Measurements from ENCODE around the gene PSMD1.
A peak's percentile ranks its signal among the peaks of the same experiment; 100 is the strongest.

The PSMD1 gene

DNA sequence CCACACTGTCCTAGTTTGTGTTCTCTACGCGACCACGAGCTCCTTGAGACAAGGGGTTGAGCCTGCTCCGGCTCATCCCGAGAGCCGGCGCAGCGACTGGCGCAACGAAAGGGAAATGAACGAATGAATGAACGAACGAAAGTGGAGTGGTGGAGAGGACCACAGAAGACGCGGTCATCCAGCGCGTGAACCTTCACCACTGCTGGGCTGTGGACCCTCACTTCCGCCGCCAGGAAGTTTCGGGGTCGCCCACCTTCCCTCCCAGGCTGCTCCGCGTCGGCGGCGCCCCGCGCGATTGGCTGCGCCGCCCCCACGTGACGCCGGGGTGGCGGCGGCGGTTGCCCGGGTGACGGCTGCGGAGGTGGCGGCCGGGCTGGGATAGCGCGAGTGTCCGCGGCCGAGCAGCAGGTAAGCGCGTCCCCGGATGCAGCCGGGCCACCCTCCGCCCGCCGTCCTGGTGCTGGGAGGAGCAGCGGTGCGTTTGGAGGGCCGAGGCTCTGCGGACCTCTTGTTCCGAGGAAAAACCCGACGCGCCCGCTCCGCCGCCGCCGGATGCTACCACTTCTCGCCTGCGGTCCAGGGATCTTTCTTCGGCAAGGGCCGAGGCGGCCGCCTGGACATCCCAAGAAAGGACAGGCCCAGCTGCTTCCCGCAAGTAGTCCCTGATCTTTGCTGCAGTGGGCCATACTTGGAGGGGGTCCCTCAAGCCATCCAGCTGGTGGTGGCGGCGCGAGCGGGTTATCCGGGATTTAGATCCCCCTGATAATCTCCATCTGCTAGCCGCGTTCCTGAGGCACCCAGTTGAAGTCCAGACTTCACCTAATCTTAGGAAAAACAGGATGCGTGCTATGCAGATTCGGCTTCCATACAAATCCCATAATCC is 141.9 kb downstream of the PSMD1 start, which contains the start of gene ARMC9:
ARMC9 (plus strand) TSS at position 341 of the 883 bp plus-strand sequence. CDS start 7,608 bp downstream, outside the sequence.
- peak within 1 kb of the TSS; percentile 92 for H3K27ac Mint-ChIP-seq
- H3K27me3 Mint-ChIP-seq (ENCODE audit: low read depth, poor library complexity), result peaks cover 18% of the 10 kb centered on the region
- DNase-seq, result peak; percentile 90
- H3K4me1 Mint-ChIP-seq, result peaks cover 40% of the 10 kb centered on the region
- H3K36me3 Mint-ChIP-seq (ENCODE audit: low read depth), result peaks cover 31% of the 10 kb centered on the region
- TF ChIP-seq, protein P1, sequence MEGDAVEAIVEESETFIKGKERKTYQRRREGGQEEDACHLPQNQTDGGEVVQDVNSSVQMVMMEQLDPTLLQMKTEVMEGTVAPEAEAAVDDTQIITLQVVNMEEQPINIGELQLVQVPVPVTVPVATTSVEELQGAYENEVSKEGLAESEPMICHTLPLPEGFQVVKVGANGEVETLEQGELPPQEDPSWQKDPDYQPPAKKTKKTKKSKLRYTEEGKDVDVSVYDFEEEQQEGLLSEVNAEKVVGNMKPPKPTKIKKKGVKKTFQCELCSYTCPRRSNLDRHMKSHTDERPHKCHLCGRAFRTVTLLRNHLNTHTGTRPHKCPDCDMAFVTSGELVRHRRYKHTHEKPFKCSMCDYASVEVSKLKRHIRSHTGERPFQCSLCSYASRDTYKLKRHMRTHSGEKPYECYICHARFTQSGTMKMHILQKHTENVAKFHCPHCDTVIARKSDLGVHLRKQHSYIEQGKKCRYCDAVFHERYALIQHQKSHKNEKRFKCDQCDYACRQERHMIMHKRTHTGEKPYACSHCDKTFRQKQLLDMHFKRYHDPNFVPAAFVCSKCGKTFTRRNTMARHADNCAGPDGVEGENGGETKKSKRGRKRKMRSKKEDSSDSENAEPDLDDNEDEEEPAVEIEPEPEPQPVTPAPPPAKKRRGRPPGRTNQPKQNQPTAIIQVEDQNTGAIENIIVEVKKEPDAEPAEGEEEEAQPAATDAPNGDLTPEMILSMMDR (IDR thresholded peaks at IDR 0.05), result no peak
- peaks cover 20% of the 10 kb centered on the region for H3K9me3 Mint-ChIP-seq
- peak within 1 kb of the TSS; percentile 97 for H3K4me3 Mint-ChIP-seq

DNA sequence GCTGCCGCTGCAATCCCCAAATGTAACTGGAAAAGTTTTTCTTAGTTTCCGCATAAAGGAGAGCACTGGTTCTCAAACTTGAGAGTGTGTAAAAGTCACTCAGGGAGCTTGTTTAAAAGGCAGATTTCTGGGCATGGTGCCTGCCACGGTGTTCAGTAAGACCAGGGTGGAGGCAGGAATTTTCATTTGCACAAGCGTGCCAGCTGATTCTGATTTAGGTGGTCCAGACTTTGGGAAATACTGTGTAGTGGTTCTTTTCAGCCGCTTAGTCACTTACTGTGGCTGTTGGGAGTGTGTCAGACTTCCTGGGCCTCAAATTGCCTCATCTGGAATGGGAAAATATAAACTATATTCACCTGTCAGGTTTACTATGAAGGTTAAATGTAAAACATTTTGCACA is 142.6 kb downstream of the PSMD1 start:
- Mint-ChIP-seq H3K4me1 (peaks cover 40% of the 10 kb centered on the region), H3K36me3 (ENCODE audit: low read depth) (peaks cover 38% of the 10 kb centered on the region), H3K27me3 (ENCODE audit: low read depth, poor library complexity) (peaks cover 18% of the 10 kb centered on the region), H3K4me3 (peak overlapping the region; percentile 95), H3K27ac (peak overlapping the region; percentile 85), H3K9me3 (peaks cover 20% of the 10 kb centered on the region)
- TF ChIP-seq, protein P1 (IDR thresholded peaks at IDR 0.05), result no peak
- no peak for DNase-seq

DNA sequence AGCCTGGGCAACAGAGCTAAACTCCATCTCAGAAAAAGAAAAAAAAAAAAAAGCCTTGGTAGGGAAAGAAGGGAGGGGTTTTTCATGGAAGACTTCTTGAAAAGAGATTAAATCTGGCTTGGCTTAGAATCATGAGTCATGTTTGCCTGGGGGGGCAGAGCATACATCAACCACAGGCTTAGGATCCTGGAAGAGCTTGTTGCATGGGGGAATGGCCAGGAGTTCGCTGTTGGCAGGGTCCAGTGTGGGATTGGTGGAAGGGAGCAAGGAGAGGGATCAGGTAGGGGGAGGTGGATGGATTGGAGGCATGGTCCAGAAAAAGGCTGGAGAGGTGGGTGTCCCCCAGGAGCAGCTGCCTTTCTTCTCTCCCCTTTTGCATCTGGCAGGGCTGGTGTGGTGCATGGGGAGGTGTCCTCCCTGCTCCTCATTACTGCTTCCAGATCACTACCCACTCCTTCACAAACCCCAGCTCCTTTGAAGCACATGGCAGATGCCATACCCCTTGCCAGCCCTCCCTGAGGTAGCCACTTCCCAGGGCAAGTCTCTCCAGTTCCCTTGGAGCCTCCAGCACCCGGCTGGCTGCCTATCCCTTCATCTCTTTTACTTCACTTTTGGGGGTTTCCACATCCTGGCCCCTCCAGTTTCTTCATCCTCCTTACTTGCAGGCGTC is 144.3 kb downstream of the PSMD1 start:
- Mint-ChIP-seq H3K36me3 (ENCODE audit: low read depth) (peaks cover 44% of the 10 kb centered on the region), H3K27me3 (ENCODE audit: low read depth, poor library complexity) (peaks cover 11% of the 10 kb centered on the region), H3K9me3 (peaks cover 20% of the 10 kb centered on the region), H3K4me1 (peaks cover 40% of the 10 kb centered on the region), H3K4me3 (peak overlapping the region; percentile 73), H3K27ac (peak overlapping the region; percentile 4)
- DNase-seq, result no peak
- TF ChIP-seq, protein P1 (IDR thresholded peaks at IDR 0.05), result no peak

DNA sequence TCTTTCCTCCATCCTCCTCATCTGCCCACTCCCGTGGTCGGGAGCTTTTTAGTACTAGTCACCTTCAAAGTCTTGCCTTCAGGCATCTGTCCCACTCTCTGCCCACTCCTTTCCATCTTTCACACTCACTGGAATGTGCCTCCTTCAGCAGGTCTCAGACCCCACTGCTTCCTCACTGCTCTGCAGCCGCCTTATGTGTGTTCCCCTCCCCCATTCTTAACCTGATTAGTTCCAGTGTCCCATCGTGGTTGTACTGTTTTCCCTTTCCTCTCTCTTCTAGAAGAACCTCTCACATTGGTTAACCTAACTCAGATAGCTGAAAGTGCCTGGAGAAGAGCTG is 144.8 kb downstream of the PSMD1 start:
- H3K4me1 Mint-ChIP-seq, result peaks cover 40% of the 10 kb centered on the region
- H3K9me3 Mint-ChIP-seq, result peaks cover 16% of the 10 kb centered on the region
- TF ChIP-seq, protein P1 (IDR thresholded peaks at IDR 0.05), result no peak
- H3K27ac Mint-ChIP-seq, result peak overlapping the region; percentile 4
- H3K36me3 Mint-ChIP-seq (ENCODE audit: low read depth), result peaks cover 44% of the 10 kb centered on the region
- no peak for DNase-seq
- H3K4me3 Mint-ChIP-seq, result peak overlapping the region; percentile 73
- peaks cover 6% of the 10 kb centered on the region for H3K27me3 Mint-ChIP-seq (ENCODE audit: low read depth, poor library complexity)

DNA sequence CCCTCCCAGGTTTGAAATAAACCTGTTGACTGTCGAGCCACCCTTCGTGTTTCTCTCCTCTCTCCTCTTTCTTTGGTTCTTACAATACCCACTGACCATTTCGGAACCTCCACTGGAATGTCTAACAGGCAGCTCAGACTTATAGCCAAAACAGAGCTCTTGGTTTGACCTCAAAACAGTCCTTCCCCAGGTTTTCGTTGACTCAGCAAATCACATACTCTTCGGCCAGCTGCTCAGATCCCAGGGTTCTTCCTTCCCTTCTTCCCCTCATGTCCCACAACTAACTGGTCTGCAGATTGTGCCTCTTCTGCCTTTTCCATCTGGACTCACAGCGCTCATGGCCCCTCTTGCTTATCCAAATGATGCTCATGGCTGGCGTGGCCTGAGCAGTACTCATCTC is 146.4 kb downstream of the PSMD1 start:
- TF ChIP-seq, protein P1 (IDR thresholded peaks at IDR 0.05), result no peak
- Mint-ChIP-seq H3K4me1 (peaks cover 29% of the 10 kb centered on the region), H3K4me3 (peak overlapping the region; percentile 45), H3K36me3 (ENCODE audit: low read depth) (peaks cover 44% of the 10 kb centered on the region), H3K27ac (no peak overlapping the region), H3K9me3 (peaks cover 9% of the 10 kb centered on the region), H3K27me3 (ENCODE audit: low read depth, poor library complexity) (peaks cover 5% of the 10 kb centered on the region)
- DNase-seq, result no peak

Data from nephron progenitor cell (in vitro differentiated cells).